WTC11 (cell line): Measurements from ENCODE around the gene AMDHD2. TPM values are rescaled to one million over a fixed set of nuclear protein-coding genes. Genes with fewer than 3 reads are reported as not detected.
"Not testable (repeated sequence)": the region's sequence is repeated elsewhere in the genome, so short reads cannot be mapped to it uniquely, and the experiment has no call there.

Source experiments
- ATAC-seq: fragments of 200-7000 bp; cut with Tn5 transposase; 2 replicates; pipeline ENCODE4 v1.10.0; 2021; ENCODE audit warnings: mild to moderate bottlenecking, moderate library complexity
- CTCF ChIA-PET: fragments of 300-600 bp; sonication (Branson Sonifier 250); formaldehyde crosslinking; loops from one replicate; lab custom pipeline; 2021; ENCODE audit warnings: antibody characterized with exemption; lab: Charles Lee
- POLR2A ChIA-PET: fragments of 350-600 bp; sonication (Branson Sonifier 250); formaldehyde crosslinking; loops from one replicate; lab custom pipeline; 2021; ENCODE audit warnings: antibody characterized with exemption; lab: Charles Lee
- DNase-seq: peaks from one replicate; pipeline ENCODE4 v3.0.0; 2021; ENCODE audit warnings: low spot score
- H3K27ac Mint-ChIP-seq: 2 replicates; pipeline ENCODE4 v1.8.0; 2021; ENCODE audit warnings: mixed read lengths
- H3K27me3 Mint-ChIP-seq: 2 replicates; pipeline ENCODE4 v1.8.0; 2021; ENCODE audit warnings: low read depth, mild to moderate bottlenecking, moderate library complexity, mixed read lengths
- H3K36me3 Mint-ChIP-seq: 2 replicates; pipeline ENCODE4 v1.8.0; 2021; ENCODE audit warnings: mixed read lengths
- H3K4me1 Mint-ChIP-seq: 2 replicates; pipeline ENCODE4 v1.8.0; 2022; ENCODE audit warnings: mixed read lengths
- H3K4me3 Mint-ChIP-seq: 2 replicates; pipeline ENCODE4 v1.8.0; 2021; ENCODE audit warnings: mild to moderate bottlenecking, moderate library complexity, mixed read lengths
- H3K9me3 Mint-ChIP-seq: 2 replicates; pipeline ENCODE4 v1.8.0; 2021; ENCODE audit warnings: mixed read lengths
- AR ChIP-seq: fragments of 250-450 bp; sonication (Bioruptor Pico); IDR thresholded peaks from 2 replicates; pipeline ENCODE4 v1.9.0; 2021; ENCODE audit warnings: mild to moderate bottlenecking
- ARID4B ChIP-seq: sonication (generic); formaldehyde crosslinking; IDR thresholded peaks from 2 replicates; pipeline ENCODE4 v1.8.0; 2023; ENCODE audit warnings: missing genetic modification reagents, mild to moderate bottlenecking, borderline replicate concordance
- E2F5 ChIP-seq: sonication (generic); formaldehyde crosslinking; IDR thresholded peaks from 2 replicates; pipeline ENCODE4 v1.8.1; 2022; ENCODE audit warnings: mild to moderate bottlenecking, moderate library complexity, missing genetic modification reagents
- EMX1 ChIP-seq: fragments of 250-450 bp; sonication (Bioruptor Pico); IDR thresholded peaks from 2 replicates; pipeline ENCODE4 v1.8.0; 2021; ENCODE audit warnings: mild to moderate bottlenecking
- NR3C1 ChIP-seq: sonication (generic); formaldehyde crosslinking; conservative IDR thresholded peaks from 2 replicates; pipeline ENCODE4 v1.8.1; 2023; ENCODE audit warnings: low read depth, mild to moderate bottlenecking, missing genetic modification reagents
- RELA ChIP-seq: sonication (generic); formaldehyde crosslinking; IDR thresholded peaks from 2 replicates; pipeline ENCODE4 v1.8.1; 2022; ENCODE audit warnings: missing genetic modification reagents, mild to moderate bottlenecking, borderline replicate concordance
- SP1 ChIP-seq: sonication (generic); formaldehyde crosslinking; conservative IDR thresholded peaks from 2 replicates; pipeline ENCODE4 v1.8.1; 2022; ENCODE audit warnings: missing genetic modification reagents
- ZMAT4 ChIP-seq: fragments of 250-450 bp; sonication (Bioruptor Pico); IDR thresholded peaks from 2 replicates; pipeline ENCODE4 v1.9.0; 2021; ENCODE audit warnings: mild to moderate bottlenecking
- ZNF121 ChIP-seq: sonication (generic); formaldehyde crosslinking; IDR thresholded peaks from 2 replicates; pipeline ENCODE4 v1.8.0; 2023; ENCODE audit warnings: missing genetic modification reagents
- ZNF425 ChIP-seq: fragments of 250-450 bp; sonication (Bioruptor Pico); conservative IDR thresholded peaks from 2 replicates; pipeline ENCODE4 v1.9.0; 2021; ENCODE audit warnings: mild to moderate bottlenecking
- total RNA-seq: library from RNA; stranded (reverse); gene quantifications from 3 replicates; pipeline ENCODE4 v1.2.3, GENCODE V29; 2021
- TF ChIP-seq, protein P1 (sequence below): sonication (generic); formaldehyde crosslinking; IDR thresholded peaks from 2 replicates; pipeline ENCODE4 v1.8.0; 2023; ENCODE audit warnings: mild to moderate bottlenecking, missing genetic modification reagents
- TF ChIP-seq, protein P2 (sequence below): sonication (generic); formaldehyde crosslinking; conservative IDR thresholded peaks from 2 replicates; pipeline ENCODE4 v1.8.1; 2023; ENCODE audit warnings: mild to moderate bottlenecking, low read depth, missing genetic modification reagents, moderate library complexity

Gene AMDHD2
- total RNA-seq, 1 experiment from 2014 or later = 70.9 TPM

GRCh38 chr16:2478279-2478678, 41.9 kb upstream of the AMDHD2 start:
- no peak overlapping the region for H3K27ac Mint-ChIP-seq
- H3K9me3 Mint-ChIP-seq = no peaks in the 10 kb centered on the region
- peaks cover 4% of the 10 kb centered on the region for H3K4me1 Mint-ChIP-seq
- ATAC-seq = no peak
- TF ChIP-seq ZMAT4 = no peak
- no peak for TF ChIP-seq EMX1 (CRISPR knock-in tag)
- TF ChIP-seq, protein P1, sequence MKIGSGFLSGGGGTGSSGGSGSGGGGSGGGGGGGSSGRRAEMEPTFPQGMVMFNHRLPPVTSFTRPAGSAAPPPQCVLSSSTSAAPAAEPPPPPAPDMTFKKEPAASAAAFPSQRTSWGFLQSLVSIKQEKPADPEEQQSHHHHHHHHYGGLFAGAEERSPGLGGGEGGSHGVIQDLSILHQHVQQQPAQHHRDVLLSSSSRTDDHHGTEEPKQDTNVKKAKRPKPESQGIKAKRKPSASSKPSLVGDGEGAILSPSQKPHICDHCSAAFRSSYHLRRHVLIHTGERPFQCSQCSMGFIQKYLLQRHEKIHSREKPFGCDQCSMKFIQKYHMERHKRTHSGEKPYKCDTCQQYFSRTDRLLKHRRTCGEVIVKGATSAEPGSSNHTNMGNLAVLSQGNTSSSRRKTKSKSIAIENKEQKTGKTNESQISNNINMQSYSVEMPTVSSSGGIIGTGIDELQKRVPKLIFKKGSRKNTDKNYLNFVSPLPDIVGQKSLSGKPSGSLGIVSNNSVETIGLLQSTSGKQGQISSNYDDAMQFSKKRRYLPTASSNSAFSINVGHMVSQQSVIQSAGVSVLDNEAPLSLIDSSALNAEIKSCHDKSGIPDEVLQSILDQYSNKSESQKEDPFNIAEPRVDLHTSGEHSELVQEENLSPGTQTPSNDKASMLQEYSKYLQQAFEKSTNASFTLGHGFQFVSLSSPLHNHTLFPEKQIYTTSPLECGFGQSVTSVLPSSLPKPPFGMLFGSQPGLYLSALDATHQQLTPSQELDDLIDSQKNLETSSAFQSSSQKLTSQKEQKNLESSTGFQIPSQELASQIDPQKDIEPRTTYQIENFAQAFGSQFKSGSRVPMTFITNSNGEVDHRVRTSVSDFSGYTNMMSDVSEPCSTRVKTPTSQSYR (CRISPR knock-in tag) = no peak
- no peak for DNase-seq
- ChIA-PET POLR2A (no interaction called here), CTCF (no interaction called here)
- H3K4me3 Mint-ChIP-seq = no peak overlapping the region
- no peaks in the 10 kb centered on the region for H3K36me3 Mint-ChIP-seq
- H3K27me3 Mint-ChIP-seq = peaks cover 9% of the 10 kb centered on the region

DNA sequence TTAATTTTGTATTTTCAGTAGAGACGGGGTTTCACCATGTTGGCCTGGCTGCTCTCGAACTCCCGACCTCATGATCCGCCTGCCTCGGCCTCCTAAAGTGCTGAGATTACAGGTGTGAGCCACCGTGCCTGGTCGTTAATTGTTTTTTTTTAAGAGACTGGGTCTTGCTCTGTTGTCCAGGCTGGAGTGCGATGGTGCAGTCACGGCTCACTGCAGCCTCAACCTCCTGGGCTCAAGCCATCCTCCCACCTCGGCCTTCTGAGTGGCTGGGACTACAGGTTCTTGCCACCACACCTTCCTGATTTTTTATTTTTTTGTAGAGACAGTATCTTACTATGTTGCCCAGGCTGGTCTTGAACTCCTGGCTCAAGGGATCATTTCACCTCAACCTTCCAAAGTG, 40.2 kb upstream of the AMDHD2 start:
- CTCF ChIA-PET = interaction anchor here (2.1 kb wide), 1 partner anchor 21 kb away, joined by 8 read pairs; no protein-coding TSS in a partner anchor
- H3K36me3 Mint-ChIP-seq, DNase-seq, H3K27ac Mint-ChIP-seq, ATAC-seq, H3K4me3 Mint-ChIP-seq, H3K27me3 Mint-ChIP-seq, H3K9me3 Mint-ChIP-seq, H3K4me1 Mint-ChIP-seq: not testable (repeated sequence)
- POLR2A ChIA-PET = interaction anchor here (0.6 kb wide), 1 partner anchor 192 kb away, joined by 3 read pairs; no protein-coding TSS in a partner anchor
- TF ChIP-seq ZNF121 (CRISPR knock-in tag) = 0 out of 2 replicates have a peak, but pooled peaks have one; percentile 56

- no peak for DNase-seq
- Mint-ChIP-seq H3K36me3 (no peaks in the 10 kb centered on the region), H3K4me1 (peaks cover 3% of the 10 kb centered on the region; the same call in 1 of the 2 replicates), H3K4me3 (no peak overlapping the region), H3K9me3 (no peaks in the 10 kb centered on the region), H3K27ac (no peak overlapping the region), H3K27me3 (peaks cover 7% of the 10 kb centered on the region)
- POLR2A ChIA-PET = no interaction called here
- CTCF ChIA-PET = interaction anchor here (2.1 kb wide), 1 partner anchor 20 kb away, joined by 8 read pairs; no protein-coding TSS in a partner anchor
- ATAC-seq = no peak
- TF ChIP-seq EMX1 (CRISPR knock-in tag) (no peak), E2F5 (CRISPR knock-in tag) (no peak), NR3C1 (no peak), ARID4B (CRISPR knock-in tag) (no peak), SP1 (no peak), RELA (CRISPR knock-in tag) (no peak), AR (CRISPR knock-in tag) (no peak), ZNF425 (CRISPR knock-in tag) (no peak)
- TF ChIP-seq, protein P2, sequence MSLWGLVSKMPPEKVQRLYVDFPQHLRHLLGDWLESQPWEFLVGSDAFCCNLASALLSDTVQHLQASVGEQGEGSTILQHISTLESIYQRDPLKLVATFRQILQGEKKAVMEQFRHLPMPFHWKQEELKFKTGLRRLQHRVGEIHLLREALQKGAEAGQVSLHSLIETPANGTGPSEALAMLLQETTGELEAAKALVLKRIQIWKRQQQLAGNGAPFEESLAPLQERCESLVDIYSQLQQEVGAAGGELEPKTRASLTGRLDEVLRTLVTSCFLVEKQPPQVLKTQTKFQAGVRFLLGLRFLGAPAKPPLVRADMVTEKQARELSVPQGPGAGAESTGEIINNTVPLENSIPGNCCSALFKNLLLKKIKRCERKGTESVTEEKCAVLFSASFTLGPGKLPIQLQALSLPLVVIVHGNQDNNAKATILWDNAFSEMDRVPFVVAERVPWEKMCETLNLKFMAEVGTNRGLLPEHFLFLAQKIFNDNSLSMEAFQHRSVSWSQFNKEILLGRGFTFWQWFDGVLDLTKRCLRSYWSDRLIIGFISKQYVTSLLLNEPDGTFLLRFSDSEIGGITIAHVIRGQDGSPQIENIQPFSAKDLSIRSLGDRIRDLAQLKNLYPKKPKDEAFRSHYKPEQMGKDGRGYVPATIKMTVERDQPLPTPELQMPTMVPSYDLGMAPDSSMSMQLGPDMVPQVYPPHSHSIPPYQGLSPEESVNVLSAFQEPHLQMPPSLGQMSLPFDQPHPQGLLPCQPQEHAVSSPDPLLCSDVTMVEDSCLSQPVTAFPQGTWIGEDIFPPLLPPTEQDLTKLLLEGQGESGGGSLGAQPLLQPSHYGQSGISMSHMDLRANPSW (CRISPR knock-in tag) = no peak
Measured at GRCh38 chr16:2480948-2481347, 39.2 kb upstream of the AMDHD2 start.
